CD4-positive, alpha-beta T cell treated with Interleukin-6 for 4 hours (primary cell): ENCODE data around the gene SDC3.

Source experiments
- DNase-seq: peaks from one replicate; pipeline ENCODE4 v3.0.0-alpha.2; 2020; ENCODE audit warnings: mixed read lengths

The SDC3 gene

GRCh38 chr1:30887485-30888315 lies 20.9 kb downstream of the SDC3 start:
- no peak for DNase-seq

- DNase-seq: no peak
These were observed 21.7 kb downstream of the SDC3 start for GRCh38 chr1:30886710-30887428.

- DNase-seq: no peak
These were observed 22.7 kb downstream of the SDC3 start for GRCh38 chr1:30885570-30886522.

GRCh38 chr1:30884723-30885122 lies 23.8 kb downstream of the SDC3 start:
- DNase-seq: no peak

- DNase-seq: no peak
These were observed 25.0 kb downstream of the SDC3 start for GRCh38 chr1:30883389-30884172.

- no peak for DNase-seq
These were observed 25.7 kb downstream of the SDC3 start for GRCh38 chr1:30882678-30883388.

GRCh38 chr1:30881319-30882181 lies 27.0 kb downstream of the SDC3 start:
- no peak for DNase-seq

- DNase-seq: no peak
These were observed 27.8 kb downstream of the SDC3 start for GRCh38 chr1:30880678-30881318.

GRCh38 chr1:30879940-30880677 lies 28.4 kb downstream of the SDC3 start:
- DNase-seq: no peak

- DNase-seq: no peak
These were observed 29.3 kb downstream of the SDC3 start for GRCh38 chr1:30879126-30879786.

GRCh38 chr1:30878559-30878958 lies 30.0 kb downstream of the SDC3 start:
- DNase-seq: no peak

- DNase-seq: no peak
These were observed 30.5 kb downstream of the SDC3 start for GRCh38 chr1:30878016-30878415.

- DNase-seq: no peak
These were observed 31.2 kb downstream of the SDC3 start for GRCh38 chr1:30877205-30877912.

- DNase-seq: no peak
These were observed 31.9 kb downstream of the SDC3 start for GRCh38 chr1:30876451-30877204.

GRCh38 chr1:30875916-30876315 lies 32.6 kb downstream of the SDC3 start:
- no peak for DNase-seq

GRCh38 chr1:30875197-30875596 lies 33.4 kb downstream of the SDC3 start:
- DNase-seq: no peak

- DNase-seq: no peak
These were observed 34.4 kb downstream of the SDC3 start for GRCh38 chr1:30874176-30874575.
